Measurements from ENCODE around the gene RPL28.
A peak's percentile ranks its signal among the peaks of the same experiment; 100 is the strongest.

RPL28 gene

DNA sequence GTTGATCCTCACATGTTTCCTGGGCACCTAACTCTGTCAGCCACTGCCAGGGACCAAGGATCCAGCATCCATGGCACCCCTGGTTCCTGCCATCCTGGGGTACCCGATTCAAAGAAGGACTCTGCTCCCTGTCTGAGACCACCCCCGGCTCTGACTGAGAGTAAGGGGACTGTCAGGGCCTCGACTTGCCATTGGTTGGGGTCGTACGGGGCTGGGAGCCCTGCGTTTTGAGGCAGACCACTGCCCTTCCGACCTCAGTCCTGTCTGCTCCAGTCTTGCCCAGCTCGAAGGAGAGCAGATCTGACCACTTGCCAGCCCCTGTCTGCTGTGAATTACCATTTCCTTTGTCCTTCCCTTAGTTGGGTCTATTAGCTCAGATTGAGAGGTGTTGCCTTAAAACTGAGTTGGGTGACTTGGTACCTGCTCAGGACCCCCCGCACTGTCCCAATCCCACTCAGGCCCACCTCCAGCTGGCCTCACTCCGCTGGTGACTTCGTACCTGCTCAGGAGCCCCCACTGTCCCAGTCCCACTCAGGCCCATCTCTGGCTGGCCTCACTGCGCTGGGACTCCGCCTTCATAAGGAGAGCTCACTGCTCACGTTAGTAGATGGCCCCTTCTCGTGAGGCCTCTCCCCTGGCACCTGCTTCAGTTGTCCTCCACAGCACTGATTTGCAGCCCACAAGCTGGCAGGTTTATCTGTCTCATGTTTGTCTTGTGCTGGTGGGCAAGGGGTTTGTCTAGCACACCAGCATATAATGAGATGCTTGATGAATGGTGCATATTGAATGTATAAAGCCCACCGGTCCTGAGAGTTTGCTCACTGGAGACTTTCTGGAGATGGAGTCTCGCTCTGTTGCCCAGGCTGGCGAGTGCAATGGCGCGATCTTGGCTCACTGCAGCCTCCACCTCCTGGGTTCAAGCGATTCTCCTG lies 3.9 kb downstream of the RPL28 start (continued):
- TF ChIP-seq ZNF768 (tag by site-specific recombination; IDR thresholded peaks at IDR 0.05) (no peak), ZNF23 (tag by site-specific recombination; IDR thresholded peaks at IDR 0.05; ENCODE audit: borderline replicate concordance) (no peak), ZNF366 (tag by site-specific recombination; conservative IDR thresholded peaks at IDR 0.05) (no peak), OVOL3 (tag by site-specific recombination; IDR thresholded peaks at IDR 0.05) (no peak), EGR2 (tag by site-specific recombination; IDR thresholded peaks at IDR 0.05; ENCODE audit: low read depth) (no peak), HOXC10 (CRISPR knock-in tag; IDR thresholded peaks at IDR 0.05) (no peak)

DNA sequence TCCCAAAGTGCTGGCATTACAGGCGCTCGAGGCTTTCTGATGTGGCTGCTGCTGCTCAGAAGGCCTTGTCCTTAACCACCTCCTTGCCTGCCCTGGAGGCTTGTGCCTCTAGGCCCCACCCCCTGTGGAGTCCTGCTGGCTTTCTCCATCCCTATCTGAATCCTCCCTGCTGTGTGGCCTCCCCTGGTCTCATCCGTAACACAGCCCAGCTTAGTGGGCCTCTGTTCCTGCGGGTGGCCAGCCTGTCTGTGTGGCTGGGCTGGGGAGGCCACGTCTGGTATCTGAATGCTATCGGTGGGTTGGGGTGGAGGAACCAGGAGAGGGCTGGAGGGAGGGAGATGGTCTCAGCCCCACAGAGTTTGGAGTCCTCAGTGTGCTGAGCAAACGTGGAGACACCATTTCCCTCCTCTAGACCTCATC lies 4.7 kb downstream of the RPL28 start:
- H3K4me3 ChIP-seq (ENCODE audit: low read depth, low read length): no peak overlapping the region
- ChIA-PET POLR2A (interaction anchor here (0.7 to 7.3 kb wide), 9 partner anchors 9 to 131 kb away, joined by 3 to 78 read pairs (median 8); partner anchors contain the start of genes KMT5C and UBE2S), CTCF (interaction anchor here (0.6 to 4.4 kb wide), 5 partner anchors 27 to 249 kb away, joined by 3 to 20 read pairs (median 4); no protein-coding TSS in a partner anchor)
- H3K27ac ChIP-seq (ENCODE audit: extremely low read depth, low read depth, low read length): 0 out of 2 replicates have a peak overlapping the region, but pooled peaks have one; percentile 19
- peaks cover 8 to 59% of the 10 kb centered on the region in 2 experiments for H3K36me3 ChIP-seq (ENCODE audit: control insufficient read depth in 2 of 2, insufficient read depth in 1 of 2, low read length in 2 of 2)
- TF ChIP-seq, protein P1, sequence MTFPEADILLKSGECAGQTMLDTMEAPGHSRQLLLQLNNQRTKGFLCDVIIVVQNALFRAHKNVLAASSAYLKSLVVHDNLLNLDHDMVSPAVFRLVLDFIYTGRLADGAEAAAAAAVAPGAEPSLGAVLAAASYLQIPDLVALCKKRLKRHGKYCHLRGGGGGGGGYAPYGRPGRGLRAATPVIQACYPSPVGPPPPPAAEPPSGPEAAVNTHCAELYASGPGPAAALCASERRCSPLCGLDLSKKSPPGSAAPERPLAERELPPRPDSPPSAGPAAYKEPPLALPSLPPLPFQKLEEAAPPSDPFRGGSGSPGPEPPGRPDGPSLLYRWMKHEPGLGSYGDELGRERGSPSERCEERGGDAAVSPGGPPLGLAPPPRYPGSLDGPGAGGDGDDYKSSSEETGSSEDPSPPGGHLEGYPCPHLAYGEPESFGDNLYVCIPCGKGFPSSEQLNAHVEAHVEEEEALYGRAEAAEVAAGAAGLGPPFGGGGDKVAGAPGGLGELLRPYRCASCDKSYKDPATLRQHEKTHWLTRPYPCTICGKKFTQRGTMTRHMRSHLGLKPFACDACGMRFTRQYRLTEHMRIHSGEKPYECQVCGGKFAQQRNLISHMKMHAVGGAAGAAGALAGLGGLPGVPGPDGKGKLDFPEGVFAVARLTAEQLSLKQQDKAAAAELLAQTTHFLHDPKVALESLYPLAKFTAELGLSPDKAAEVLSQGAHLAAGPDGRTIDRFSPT (tag by site-specific recombination; IDR thresholded peaks at IDR 0.05): peak; percentile 51
- TF ChIP-seq GLIS1 (tag by site-specific recombination; IDR thresholded peaks at IDR 0.05) (peak; percentile 99), OVOL3 (tag by site-specific recombination; IDR thresholded peaks at IDR 0.05) (no peak), ZBTB8A (tag by site-specific recombination; IDR thresholded peaks at IDR 0.05) (0 out of 2 replicates have a peak, but pooled peaks have one; percentile 24), ZNF133 (tag by site-specific recombination; IDR thresholded peaks at IDR 0.05) (no peak), ZNF423 (tag by site-specific recombination; IDR thresholded peaks at IDR 0.05) (peak; percentile 69), ZIC2 (tag by site-specific recombination; IDR thresholded peaks at IDR 0.05) (peak; percentile 99), ZNF768 (tag by site-specific recombination; IDR thresholded peaks at IDR 0.05) (peak; percentile 44; the same call in 1 of the 2 replicates), ZNF629 (tag by site-specific recombination; IDR thresholded peaks at IDR 0.05) (no peak), ZBTB17 (tag by site-specific recombination; IDR thresholded peaks at IDR 0.05) (peak; percentile 60; the same call in 1 of the 2 replicates), ZNF600 (tag by site-specific recombination; IDR thresholded peaks at IDR 0.05) (peak; percentile 88), RBAK (tag by site-specific recombination; IDR thresholded peaks at IDR 0.05) (no peak), GLIS2 (tag by site-specific recombination; IDR thresholded peaks at IDR 0.05) (peak; percentile 64)
- TF ChIP-seq, protein P2, sequence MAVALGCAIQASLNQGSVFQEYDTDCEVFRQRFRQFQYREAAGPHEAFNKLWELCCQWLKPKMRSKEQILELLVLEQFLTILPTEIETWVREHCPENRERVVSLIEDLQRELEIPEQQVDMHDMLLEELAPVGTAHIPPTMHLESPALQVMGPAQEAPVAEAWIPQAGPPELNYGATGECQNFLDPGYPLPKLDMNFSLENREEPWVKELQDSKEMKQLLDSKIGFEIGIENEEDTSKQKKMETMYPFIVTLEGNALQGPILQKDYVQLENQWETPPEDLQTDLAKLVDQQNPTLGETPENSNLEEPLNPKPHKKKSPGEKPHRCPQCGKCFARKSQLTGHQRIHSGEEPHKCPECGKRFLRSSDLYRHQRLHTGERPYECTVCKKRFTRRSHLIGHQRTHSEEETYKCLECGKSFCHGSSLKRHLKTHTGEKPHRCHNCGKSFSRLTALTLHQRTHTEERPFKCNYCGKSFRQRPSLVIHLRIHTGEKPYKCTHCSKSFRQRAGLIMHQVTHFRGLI (tag by site-specific recombination; IDR thresholded peaks at IDR 0.05): peak; percentile 97
- TF ChIP-seq, protein P3, sequence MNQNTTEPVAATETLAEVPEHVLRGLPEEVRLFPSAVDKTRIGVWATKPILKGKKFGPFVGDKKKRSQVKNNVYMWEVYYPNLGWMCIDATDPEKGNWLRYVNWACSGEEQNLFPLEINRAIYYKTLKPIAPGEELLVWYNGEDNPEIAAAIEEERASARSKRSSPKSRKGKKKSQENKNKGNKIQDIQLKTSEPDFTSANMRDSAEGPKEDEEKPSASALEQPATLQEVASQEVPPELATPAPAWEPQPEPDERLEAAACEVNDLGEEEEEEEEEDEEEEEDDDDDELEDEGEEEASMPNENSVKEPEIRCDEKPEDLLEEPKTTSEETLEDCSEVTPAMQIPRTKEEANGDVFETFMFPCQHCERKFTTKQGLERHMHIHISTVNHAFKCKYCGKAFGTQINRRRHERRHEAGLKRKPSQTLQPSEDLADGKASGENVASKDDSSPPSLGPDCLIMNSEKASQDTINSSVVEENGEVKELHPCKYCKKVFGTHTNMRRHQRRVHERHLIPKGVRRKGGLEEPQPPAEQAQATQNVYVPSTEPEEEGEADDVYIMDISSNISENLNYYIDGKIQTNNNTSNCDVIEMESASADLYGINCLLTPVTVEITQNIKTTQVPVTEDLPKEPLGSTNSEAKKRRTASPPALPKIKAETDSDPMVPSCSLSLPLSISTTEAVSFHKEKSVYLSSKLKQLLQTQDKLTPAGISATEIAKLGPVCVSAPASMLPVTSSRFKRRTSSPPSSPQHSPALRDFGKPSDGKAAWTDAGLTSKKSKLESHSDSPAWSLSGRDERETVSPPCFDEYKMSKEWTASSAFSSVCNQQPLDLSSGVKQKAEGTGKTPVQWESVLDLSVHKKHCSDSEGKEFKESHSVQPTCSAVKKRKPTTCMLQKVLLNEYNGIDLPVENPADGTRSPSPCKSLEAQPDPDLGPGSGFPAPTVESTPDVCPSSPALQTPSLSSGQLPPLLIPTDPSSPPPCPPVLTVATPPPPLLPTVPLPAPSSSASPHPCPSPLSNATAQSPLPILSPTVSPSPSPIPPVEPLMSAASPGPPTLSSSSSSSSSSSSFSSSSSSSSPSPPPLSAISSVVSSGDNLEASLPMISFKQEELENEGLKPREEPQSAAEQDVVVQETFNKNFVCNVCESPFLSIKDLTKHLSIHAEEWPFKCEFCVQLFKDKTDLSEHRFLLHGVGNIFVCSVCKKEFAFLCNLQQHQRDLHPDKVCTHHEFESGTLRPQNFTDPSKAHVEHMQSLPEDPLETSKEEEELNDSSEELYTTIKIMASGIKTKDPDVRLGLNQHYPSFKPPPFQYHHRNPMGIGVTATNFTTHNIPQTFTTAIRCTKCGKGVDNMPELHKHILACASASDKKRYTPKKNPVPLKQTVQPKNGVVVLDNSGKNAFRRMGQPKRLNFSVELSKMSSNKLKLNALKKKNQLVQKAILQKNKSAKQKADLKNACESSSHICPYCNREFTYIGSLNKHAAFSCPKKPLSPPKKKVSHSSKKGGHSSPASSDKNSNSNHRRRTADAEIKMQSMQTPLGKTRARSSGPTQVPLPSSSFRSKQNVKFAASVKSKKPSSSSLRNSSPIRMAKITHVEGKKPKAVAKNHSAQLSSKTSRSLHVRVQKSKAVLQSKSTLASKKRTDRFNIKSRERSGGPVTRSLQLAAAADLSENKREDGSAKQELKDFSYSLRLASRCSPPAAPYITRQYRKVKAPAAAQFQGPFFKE (tag by site-specific recombination; IDR thresholded peaks at IDR 0.05; ENCODE audit: borderline replicate concordance): no peak
- TF ChIP-seq, protein P4, sequence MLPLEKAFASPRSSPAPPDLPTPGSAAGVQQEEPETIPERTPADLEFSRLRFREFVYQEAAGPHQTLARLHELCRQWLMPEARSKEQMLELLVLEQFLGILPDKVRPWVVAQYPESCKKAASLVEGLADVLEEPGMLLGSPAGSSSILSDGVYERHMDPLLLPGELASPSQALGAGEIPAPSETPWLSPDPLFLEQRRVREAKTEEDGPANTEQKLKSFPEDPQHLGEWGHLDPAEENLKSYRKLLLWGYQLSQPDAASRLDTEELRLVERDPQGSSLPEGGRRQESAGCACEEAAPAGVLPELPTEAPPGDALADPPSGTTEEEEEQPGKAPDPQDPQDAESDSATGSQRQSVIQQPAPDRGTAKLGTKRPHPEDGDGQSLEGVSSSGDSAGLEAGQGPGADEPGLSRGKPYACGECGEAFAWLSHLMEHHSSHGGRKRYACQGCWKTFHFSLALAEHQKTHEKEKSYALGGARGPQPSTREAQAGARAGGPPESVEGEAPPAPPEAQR (tag by site-specific recombination; IDR thresholded peaks at IDR 0.05): no peak
- TF ChIP-seq, protein P5, sequence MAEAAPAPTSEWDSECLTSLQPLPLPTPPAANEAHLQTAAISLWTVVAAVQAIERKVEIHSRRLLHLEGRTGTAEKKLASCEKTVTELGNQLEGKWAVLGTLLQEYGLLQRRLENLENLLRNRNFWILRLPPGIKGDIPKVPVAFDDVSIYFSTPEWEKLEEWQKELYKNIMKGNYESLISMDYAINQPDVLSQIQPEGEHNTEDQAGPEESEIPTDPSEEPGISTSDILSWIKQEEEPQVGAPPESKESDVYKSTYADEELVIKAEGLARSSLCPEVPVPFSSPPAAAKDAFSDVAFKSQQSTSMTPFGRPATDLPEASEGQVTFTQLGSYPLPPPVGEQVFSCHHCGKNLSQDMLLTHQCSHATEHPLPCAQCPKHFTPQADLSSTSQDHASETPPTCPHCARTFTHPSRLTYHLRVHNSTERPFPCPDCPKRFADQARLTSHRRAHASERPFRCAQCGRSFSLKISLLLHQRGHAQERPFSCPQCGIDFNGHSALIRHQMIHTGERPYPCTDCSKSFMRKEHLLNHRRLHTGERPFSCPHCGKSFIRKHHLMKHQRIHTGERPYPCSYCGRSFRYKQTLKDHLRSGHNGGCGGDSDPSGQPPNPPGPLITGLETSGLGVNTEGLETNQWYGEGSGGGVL (tag by site-specific recombination; IDR thresholded peaks at IDR 0.05): no peak
- peaks cover 25% of the 10 kb centered on the region for H3K4me1 ChIP-seq (ENCODE audit: control insufficient read depth, insufficient read depth, low read length)
- H3K9me3 ChIP-seq (ENCODE audit: control insufficient read depth, insufficient read depth, low read depth, low read length): no peaks in the 10 kb centered on the region
